ENCODE results near the gene TMEM260.

The TMEM260 gene

DNA sequence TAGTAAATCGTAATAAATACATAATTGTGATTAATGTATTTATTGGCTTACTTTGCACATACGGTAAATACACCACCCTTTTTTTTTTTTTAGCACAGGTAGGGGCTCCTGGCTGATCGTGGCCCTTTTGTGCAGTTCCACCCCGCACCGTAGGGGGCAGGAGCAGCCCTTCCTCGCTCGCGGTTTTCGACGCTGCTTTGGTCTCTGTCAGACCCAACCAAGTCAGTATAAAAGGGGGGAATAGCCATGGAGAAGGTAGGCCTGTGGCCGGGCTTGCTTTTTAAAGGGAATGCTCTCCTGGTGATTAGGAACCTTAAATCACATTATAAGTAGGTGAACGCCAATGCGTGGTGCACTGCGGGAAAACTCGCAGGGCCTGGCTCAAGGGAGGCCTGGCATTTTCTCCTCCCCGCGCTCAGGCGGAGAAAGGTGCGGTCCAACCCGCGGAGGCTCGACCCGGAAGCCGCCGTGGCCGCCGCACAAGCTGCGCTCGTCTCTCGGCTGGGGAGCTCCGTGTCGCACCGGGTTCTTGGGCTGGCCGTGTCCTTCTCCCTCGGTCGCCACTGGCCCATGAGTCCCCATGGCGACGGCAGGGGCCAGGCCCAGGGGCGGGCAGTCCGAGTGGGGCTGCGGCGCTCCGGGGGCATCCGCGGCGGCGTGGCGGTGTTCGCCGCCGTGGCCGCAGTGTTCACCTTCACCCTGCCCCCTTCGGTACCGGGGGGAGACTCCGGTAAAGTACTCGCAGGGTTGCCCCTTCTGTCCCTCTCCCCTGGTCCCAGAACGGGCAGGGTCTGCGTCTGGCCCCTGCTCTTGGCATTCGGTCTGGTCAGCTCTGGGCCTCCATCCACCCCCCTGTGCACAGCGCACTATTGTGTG, at the start of gene TMEM260:
TSS of gene TMEM260 (plus strand) at position 454 of the 876 bp plus-strand sequence. CDS start at position 571, 117 bp downstream.
- DNase-seq: peak; percentile 91

DNA sequence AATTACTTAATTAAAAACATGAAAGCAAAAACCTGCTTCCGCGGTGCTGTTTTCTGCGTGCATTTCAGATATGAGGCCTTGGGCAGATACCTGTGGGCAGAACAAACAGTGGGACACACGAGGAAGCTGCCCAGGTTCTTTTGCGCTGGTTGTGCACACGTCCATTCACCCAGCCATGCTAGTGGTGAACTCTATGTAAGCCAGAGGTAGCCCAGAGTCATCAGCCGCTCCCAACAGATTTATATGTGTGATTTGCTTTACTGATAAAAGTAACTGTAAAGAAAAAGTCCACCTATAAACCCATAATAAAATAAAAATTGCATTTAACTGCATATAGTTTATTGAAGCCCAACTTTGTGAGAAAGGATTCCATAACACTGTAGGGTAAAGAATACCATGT, 47.1 kb upstream of the TMEM260 start:
- DNase-seq: no peak

DNA sequence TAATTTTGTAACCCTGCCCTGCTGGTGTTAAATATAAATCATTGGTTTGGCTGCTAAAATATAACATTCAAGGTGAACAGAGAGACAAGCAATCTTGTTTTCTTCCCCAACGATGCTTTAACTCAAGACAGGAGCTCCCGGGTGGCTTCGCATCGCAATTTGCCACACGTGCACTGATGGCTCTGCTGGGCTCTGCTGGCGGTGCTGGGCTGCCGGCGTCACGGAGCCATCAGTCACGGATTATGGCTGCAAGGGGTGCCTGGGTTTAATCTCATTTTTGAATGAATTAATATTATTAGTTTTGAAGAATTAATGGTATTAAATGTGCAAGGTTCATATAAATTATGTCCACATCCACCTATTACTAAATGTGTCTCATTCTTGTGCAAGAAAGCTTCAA, 44.9 kb upstream of the TMEM260 start:
- DNase-seq: no peak

DNA sequence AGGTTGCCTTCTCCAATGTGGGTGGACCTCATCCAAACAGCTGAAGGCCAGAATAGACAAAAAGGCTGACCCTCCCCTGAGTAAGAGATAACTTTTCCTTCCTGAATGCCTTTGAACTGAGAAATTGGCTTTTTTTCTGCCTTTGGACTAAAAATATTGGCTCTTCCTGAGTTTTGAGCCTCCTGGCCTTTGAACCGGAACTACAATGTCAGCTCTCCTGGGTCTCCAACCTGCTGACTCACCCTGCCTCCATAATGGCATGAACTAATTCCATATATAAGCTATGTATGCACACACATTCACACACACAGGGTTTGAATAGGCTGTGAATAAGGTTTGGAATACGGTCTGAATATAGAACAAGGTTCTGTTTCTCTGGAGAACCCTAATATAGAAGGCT, 39.7 kb upstream of the TMEM260 start:
- no peak for DNase-seq

DNA sequence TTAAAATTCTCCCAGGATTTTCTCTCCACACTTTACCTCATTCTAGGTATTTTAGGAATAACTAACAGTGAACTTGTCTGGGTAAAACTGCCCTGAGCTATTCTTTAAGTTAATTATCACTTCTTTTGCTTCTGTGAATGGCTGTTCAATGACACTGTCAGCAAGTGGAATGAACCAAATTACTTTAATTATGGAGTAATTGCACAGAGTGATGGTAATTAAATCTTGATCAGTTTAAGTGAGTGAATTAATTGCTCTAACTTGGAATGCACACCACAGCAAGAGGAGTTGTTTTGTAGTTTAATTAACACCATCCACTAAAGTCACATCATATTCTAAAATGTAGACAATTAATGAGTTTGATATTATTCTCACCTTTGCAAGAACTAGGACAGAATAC, 36.2 kb upstream of the TMEM260 start:
- DNase-seq: no peak

DNA sequence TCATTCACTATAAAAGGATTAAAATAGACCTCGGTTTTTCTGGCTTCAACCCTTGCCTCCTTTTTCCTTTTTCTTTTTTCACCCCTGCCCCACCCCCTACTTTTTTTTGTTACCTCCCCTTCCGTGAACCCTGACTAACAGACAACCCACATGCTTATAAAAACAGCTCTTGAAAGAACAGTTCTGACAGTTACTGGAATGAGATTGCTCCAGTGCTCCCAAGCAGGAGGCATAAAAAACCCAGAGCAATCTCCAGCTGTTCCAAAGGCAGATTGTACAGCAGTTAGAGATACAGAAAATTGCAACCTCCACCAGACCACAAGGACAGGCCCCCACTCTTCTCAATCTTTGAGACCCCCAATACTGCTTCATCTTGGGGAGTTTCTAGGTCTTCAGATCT, 29.9 kb upstream of the TMEM260 start:
- no peak for DNase-seq

DNA sequence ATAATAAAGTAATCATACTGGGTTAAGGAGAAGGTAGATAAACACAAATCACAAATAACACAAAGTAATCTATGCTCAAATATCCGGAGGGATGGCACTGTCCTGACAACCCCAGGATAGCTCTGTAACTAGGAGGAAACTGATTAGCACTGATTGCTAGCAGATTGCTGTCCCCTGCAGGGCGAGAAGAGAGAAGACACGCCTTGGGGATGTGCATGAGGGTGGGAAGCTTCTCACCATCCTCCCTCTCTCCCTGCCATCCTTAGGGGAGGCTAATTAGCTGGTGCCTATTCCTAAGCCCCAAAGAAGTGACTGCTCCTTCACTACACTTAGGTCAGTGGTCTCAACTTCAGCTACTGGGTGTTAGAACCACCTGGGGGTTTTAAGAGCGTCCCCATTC, 27.0 kb upstream of the TMEM260 start:
- no peak for DNase-seq

DNA sequence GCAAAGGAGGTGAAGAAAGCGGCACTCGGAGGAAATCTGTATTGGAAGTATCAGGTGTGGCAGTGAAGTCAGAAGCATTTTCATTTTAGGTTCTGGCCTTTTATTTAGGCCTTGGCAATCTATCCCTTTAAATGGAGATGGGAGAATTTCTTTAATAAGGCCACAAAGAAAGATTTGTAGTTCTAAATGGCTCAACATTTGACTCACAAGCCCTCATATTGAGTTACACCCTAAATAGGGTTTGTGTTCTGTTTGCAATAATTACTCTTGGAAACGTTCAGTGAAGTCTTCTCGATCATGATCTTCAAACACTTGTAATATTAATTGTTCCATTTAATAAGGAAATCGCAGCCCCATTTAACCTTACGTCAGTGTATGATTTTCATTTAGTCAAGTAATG, 25.3 kb upstream of the TMEM260 start:
- no peak for DNase-seq

DNA sequence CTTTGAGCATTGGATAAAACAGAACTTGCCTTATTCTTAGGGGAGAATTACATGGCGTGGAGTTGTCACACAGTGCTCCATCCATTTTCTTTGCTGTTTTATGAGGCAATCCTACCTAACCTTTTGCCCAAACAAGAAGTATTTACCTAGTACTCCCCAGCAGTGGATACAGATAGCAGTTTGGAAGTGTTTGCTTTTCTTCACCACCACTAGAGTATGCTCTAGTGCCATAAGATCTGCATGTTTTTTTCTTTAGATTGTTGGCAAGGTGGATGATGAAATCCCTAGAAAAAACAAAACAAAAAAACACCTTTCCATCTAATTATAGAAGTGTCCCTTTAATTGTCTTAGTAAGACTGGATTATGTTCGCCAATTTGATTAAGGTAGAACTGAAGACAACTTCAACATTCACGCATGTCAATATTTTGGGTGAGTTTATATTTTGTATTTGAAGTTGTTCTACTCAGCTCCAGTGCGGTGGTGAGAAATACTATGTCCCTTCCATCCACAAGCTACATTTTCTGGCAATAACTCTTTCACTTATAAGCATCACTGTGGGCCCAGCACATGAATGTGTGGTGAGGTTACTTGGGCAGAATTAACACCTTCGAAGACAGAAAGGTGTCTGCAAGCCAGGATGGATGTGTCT, 23.6 kb upstream of the TMEM260 start:
- DNase-seq: no peak

DNA sequence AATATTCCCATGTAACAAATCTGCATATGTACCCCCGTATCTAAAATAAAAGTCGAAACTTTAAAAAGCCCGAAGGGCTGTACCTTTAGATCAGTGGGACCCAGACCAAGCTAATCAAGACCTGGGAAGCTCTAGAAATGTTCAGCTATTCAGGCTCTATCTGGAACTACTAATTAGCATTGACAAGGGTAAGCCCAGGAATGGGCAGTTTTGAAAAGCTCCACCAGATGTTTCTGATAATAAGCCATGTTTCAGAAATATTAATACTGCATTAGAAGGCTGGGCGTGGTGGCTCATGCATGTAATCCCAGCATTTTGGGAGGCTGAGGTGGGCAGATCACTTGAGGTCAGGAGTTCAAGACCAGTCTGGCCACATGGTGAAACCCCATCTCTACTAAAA, 20.4 kb upstream of the TMEM260 start:
- DNase-seq: no peak

DNA sequence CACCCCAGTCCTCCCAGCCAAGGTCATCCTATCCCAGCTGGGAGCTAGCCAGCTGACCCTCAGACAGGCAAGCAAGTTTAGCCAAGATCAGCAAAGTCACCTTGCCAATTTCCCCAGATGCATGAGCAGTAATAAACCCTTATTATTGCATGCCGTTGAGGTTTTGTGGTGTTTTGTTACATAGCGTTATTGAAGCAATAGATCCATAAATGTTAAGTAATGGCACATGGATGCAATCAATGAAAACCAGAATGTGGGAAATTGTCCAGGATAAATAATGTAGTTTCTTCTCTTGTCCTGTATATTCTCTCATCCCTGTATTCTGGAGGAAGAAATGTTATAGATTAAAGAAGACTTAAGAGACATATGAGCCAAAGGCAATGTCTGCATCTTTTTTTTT, 18.0 kb upstream of the TMEM260 start:
- DNase-seq: peak; percentile 25

DNA sequence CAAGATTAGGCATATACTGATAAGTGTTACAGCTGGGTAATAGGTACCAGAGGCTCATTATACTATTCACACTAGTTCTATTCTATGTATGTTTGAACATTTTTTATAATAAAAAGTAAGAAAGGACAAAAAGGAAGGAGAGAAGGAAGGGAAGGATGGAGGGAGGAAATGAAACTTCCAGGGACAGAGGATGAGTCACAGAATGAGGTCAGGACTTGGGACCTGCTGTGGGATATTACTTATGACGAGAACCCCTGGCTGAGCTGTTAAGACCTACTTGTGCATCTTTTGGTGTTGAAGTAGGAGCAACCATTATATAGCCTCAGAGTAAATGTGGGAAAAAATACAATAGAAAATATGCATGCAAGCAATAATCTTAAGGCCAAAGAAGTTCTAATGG, 16.7 kb upstream of the TMEM260 start:
- no peak for DNase-seq

DNA sequence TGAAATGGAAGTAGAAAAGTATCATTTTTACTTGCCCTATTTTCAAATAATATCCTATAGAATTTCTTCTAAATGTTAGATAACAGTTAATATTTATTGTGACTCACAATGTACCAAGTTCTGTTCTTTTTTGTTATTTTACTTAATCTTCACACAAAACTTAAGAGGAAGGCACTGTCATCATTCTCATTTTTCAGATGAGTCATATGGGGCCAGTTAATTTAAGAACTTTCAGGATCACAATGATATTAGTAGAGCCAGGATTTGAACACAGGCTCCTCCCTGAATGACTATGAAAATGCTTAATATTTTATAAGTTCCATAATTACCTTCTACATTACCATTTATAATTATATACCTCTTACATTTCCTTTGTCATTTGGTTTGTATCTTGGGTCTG, 10.4 kb upstream of the TMEM260 start:
- no peak for DNase-seq

DNA sequence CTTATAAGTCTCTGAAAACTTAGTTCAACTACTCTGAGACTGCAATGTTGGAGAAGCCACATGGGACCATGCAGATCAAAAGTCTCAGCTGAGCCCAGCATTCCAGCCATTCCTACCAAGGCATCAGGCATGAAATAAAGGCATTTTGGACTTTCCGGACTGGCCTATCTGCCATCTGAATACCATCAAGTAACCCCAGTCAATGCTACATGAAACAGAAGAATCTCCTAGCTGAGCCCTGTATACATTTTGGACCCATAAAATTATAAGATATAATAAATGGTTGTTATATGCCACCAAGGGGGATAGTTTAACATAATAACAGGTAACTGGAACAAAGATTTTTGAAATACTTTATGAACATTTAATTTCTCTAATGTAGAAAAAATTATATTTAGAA, 9.3 kb upstream of the TMEM260 start:
- DNase-seq: no peak

DNA sequence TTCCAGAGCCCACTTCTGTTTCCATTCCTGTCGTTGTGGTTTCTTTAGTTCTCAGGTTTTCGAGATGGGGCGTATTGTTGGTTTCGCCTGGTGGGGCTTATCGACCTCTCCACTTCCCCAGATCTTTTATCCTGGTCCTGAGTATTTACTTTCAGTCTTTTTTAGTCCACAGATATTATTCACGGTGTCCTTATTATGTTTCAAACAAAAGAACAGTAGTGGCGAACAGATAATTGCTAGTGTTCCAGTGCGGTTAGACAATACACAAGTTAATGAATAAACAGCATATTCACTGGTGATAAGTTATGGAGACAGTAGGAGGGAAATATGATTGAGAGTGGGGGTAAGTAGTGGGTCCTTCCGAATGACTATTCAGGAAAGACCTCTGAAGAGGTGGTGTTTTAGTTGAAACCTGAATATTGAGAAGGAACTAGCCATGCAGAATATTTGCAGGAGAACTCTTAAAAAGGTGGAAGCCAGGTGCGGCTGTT, 668 bp downstream of the TMEM260 start:
- DNase-seq: no peak

DNA sequence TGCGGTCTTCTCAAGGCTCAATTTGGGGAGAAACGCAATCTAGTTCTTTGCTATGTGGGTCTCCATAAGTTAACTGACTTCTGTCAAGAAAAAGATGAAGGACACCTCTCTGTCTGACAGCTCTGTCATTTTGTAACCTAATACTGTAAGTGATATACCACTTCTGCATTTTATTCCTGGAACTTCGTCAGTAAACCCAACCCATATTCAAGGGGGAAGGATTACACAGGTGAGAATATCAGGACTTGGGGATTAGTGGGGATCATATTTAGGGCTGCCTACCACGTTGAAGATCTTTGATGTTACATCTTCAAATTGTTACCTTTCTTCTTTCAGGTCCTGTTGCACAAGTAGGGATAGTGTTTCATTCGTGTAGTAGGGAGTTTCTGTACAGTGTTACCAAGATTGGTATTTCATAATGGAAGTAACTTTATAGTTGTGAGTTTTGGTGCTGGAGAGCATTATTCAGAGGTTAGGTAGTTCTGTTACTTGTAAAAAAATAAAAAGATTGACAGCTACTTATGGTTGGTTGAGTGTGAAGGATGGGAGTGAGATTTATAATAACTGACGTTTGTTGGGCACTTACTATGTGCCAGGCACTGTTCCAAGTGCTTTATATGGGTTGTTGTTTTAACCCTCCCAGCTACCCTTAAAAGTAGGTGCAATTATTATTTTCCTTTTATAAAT, 1.6 kb downstream of the TMEM260 start:
- DNase-seq: no peak

DNA sequence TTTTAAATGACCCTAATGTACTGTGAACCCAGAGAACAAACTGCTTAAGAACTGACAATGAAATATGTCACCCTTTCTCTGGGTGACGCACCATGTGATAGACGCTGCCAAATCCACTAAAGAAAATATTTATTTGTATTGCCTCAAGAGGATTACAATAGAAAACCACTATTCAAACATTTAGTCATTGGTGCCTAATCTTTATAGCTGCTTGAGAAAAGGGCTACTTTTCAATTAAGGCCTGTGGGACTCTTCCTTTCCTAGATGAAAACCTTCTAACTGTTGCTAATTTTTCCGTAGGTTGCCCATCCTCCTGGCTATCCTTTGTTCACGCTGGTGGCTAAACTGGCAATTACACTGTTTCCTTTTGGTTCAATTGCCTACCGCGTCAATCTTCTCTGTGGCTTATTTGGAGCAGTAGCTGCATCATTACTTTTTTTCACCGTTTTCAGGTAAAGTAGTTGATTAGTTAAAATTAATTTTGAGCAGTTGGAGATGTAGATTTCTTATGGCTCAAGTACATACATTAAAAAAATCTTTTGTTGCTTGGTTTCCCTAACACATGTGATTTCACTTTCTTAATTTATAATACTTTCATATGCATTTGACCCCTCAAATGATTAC, 6.0 kb downstream of the TMEM260 start:
- no peak for DNase-seq

DNA sequence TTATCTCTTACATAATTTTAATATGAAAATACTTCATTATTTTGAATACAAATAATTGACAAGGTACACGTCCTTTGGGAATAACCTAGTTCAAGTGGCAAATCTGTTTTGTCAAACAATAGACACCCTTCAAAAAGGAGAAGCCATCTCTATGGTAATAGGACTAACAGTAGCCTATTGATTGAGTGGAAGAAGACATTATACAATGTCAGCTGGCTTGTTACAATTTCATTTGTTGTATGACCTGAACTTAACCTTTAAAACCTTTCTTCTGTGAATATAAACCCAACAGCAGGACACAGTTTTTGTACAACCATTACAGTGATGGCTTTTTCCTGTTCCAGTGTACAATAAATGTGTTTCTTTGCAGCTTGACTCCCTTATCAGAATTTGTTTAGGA, 8.1 kb downstream of the TMEM260 start:
- no peak for DNase-seq

DNA sequence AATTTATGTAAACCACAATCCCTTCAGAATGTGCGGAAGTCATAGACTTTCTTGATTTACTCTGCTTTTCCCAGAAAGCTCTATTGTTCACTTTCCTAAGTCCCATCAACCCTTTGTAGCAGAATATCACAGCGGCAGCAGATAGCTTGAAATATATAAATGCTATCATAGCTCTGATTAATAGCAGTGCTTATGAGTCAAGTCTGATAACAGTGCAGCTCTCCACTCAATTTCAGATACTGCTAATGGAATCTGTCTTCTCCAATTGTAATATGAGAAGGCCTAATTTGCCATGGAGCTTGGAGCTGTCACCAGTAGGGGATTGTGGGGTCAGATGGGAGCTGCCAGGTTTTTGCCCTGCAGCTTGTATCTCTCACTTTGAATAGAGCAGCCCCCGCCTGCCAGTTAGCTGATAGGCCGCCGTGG, 10.9 kb downstream of the TMEM260 start:
- DNase-seq: no peak

DNA sequence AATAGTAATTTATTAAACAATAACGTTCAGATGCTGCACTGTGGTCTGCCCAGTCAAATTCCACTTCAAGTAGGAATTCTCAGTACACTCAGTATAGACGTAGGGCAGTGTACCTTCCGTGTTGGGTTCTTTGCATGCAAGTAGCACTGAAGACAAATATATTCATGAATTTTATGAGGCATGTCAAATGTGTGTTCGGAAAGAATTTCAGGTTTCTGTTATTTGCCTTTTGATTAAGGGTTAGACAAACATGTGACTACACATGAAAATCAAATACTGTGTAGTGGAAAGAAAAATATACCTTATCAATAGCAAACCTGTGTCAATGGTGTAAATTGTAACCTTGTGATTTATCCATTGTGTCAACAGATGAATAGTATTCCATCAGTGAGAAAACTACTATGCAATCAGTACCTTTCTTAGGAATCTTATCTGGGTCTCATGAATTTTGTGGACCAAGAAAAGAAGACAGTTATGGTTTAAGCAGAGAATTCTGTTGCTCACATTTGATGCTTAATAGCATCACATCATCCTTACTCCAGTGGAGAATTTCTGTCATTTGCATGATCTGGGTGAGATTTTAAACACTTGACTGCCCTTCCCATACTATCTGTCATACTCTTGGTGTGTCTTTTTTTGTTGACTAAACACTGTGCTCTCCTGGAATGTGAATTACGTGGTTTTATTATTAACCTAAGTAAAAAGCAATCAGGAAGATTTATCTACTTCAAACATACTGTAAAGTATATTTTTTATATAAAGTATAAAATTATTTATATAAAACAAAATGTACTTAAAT, 13.3 kb downstream of the TMEM260 start:
- DNase-seq: no peak

DNA sequence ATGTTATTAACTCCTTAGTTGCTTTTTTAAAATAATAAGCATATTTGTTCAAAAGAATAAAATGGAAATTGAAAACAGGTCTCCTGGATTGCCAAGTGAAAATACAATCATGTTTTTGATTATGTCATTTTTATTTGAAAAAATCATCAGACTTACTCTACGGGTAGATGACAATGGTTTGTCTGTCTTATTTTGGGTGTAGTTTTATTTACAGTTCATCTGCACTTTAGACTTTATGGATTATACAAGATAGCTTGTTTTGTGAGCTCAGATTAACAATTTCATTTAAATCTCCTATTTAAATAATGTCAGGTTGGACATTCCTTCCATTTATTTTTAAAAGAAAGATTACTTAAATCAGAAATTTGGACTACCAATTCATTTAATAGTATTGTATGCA, 14.8 kb downstream of the TMEM260 start:
- DNase-seq: no peak

DNA sequence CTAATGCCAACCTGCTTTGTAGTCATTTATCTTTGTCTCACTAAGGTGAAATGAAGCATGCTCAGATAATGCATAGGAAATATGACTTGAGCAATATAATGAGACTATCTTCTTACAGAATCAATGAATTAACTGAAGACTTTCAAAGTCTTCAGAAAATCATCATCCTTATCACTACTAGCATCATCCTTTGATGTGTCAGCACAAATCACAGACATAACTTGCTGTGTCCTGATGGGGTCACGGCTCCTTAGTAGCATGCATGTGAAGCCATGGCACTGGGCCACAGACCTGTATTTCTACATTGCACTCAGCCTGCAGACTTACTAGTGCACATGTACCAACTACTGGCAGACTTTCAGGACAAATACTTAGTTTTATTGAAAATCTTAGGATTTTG, 18.9 kb downstream of the TMEM260 start:
- no peak for DNase-seq

All from femur (tissue), 1 donor.